GM21825 (cell line): Measurements from ENCODE around the gene TAS2R16.

Experiments
- ATAC-seq: cut with Tn5 transposase; IDR thresholded peaks from one replicate; pipeline ENCODE4 v1.9.1; 2021; ENCODE audit warnings: mild to moderate bottlenecking, moderate library complexity; ENCODE audit not compliant: unreplicated experiment

TAS2R16 gene, protein sequence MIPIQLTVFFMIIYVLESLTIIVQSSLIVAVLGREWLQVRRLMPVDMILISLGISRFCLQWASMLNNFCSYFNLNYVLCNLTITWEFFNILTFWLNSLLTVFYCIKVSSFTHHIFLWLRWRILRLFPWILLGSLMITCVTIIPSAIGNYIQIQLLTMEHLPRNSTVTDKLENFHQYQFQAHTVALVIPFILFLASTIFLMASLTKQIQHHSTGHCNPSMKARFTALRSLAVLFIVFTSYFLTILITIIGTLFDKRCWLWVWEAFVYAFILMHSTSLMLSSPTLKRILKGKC

DNA sequence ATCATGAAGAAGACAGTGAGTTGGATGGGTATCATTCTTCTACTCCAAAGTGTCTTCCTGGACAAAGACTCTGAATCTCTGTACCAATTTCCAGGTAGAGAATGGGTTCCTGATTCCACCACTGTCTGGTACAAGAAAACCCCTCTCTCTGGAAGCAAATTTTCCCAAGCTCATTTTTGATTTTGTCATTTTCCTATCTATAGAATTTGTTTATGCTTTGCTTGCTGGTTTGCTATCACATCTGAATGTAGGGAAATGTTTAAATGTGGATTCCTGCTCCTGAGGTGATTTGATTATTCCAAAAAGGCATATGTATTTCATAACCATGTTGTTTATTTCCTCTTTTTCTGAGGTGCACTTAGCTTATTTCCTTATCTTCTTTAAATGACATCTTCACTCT is at the start of gene TAS2R16:
Gene TAS2R16 (minus strand): TSS at position 101 of the 400 bp plus-strand sequence. CDS start 66 bp downstream, at position 35.
- ATAC-seq, result no peak

DNA sequence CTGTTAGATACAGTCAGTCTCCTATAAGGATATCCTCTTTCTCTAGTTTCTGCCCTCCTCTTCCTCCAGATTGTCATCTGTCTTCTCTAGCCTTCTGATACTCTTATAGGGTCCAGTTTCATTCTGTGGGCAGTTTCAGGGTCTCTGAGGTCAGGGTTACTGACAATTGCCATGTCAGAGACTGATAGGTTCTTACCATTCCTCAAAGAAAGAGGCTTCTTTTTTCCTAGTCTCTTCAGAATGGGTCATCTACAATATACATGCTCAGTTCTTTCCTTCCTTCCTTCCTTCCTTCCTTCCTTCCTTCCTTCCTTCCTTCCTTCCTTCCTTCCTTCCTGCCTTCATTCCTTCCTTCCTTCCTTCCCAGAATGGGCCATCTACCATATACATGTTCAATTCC is 48.1 kb upstream of the TAS2R16 start:
- no peak for ATAC-seq

DNA sequence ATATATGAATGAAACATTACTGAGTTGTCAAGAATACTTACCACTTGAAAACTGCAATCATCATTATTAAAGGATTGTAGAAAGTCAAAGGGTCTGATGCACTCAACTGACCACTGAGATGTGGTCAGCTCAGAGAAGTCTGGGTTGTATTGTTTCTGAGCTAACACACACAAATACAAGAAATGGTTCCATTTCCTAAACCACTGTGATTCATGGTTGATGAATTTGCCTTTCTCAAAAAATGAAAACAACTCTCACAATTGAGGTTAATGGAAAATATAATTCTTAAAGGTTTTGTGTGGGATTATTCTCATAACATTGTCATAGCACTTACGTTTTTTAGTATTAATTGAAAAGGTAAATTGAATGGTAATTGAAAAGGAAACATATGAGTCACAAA is 45.6 kb upstream of the TAS2R16 start:
- ATAC-seq, result no peak

DNA sequence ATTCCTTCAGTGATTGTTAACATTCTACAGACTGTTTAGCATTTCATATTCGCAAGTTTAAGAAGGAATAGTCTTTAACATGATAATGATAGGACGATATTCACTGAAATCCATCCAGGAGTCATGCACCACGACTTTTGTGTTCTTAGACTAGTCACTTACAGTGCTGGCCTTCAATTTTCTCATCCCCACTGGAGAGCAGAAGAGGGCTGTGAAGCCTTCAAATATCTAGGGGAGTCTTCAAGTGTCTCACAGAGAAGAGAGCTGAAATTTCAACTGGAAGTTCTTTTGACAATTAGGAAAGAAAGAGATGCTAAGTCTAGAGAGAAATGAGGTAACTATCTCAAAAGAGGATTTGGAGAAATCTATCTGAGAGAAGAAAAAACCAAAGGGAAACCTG is 43.8 kb upstream of the TAS2R16 start:
- ATAC-seq, result no peak

DNA sequence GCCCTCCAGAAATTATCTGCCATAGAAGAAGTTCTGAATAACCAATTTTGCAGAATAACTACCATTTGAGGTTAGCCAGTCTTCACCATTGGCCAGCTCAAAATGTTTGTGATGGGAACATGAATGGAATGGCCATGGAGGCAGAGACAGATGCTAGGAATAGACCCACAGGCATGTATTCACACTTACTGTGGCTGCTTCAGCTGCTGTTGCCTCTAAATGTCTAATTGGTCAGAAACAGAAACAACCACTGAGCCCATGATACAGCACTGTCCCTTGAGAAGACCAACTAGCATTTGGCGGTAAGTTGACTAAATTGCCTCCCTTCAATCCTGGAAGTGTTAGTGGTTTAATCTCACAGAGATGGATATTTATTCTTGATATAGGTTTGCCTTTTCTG is 38.6 kb upstream of the TAS2R16 start:
- no peak for ATAC-seq

DNA sequence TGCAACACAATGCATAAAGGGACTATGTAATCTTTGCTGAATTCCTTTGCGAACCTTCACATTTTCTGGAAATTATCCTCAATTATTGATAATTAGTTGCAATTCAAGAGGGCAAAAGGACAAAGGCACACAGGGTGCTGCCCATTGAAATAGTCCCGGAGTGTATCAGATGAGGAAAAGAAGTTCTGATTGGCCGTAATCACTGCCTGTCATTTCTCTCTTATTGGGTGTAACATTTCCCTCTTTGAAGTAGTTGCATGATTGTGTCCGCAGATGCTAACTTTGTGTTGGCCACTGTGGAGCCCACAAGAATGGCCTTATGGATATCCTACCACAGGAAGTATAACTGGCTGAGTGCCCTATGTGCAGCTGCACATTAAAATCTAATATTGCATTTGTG is 35.1 kb upstream of the TAS2R16 start:
- no peak for ATAC-seq

DNA sequence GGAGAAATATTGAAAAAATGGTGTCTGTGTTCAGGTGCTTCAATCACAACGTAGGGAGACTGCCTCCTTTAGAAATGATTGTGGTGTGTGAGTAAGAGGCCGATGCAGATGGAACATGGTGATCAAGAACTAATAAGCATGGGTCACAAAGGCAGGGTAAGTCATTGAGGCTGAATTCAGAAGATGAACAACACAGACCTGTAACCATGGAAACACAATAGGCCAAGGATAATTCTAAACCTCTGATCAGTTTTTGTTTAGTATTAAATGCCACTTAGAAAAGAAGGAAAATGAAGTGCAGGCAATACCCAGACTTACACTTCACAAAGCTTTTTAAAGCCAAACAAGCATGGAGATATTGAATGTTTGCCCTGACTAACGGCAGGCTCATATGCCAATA is 32.8 kb upstream of the TAS2R16 start:
- ATAC-seq, result no peak

DNA sequence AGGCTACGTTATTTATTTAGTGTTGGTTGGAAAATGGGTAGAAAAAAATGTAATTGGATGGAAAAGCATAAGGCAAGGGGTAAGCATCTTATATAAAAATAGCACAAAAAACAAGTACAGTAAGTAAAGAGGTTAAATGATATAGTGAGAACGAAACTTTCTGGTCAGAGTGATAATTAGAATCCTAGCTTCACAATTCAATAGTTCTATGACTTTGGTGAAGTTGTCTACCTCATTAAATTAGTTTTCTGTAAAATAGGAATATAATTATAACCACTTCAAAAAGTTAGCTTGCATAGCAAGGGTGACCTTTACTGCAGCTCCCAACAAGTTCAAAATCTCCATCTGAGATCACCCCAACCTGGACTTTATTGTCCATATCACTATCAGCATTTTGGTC is 30.8 kb upstream of the TAS2R16 start:
- no peak for ATAC-seq

DNA sequence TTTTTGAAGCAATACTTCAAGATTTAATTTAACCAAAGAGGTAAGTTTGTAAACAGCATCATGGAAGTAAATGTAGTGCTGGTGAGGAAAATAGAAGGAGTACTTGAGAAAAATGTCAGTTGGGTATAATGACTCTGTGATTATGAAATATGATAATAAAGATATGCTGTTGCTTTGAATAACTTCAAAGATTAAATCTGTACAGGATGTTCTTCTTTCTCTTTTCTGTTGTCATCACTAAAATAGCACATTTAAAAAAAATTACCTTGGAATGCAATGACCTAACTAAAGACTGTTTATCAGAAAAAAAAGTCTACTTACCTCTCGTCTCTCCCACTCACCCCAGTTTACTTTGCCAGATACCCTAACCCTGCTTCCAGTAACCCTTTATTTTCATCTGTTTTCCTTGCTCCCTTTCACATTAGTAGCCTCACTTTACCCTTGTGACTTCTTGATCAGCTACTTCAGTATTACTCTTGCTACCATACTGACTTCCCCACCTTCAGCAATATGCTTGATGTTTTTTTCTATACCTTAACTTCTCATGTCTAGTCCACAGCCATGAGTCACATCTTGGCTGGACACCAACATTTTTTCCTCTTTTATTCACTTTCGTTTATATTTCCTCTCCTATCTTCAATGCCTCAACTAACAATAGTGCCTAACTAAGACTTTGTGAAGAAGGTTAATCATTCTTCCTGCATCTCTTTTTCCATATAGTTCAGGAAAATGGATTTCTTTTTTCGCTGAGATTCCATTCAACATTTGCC is 29.7 kb upstream of the TAS2R16 start:
- no peak for ATAC-seq

DNA sequence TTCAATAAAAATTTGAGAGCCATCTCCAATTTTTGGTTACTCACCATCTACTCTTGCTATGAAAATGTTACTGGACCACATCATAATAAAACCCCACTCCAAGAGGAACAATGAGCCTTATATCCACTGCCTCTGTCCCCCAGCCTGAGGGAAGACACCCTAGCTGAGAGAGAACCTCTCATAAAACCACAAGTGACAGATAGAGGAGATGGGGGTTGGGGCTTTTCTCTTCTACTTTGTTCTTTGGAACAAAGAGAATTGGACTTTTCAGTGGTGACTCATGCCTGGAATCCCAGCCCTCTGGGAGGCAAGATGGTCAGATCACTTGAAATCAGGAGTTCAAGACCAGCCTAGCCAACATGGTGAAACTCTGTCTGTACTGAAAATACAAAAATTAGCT is 27.6 kb upstream of the TAS2R16 start:
- no peak for ATAC-seq

DNA sequence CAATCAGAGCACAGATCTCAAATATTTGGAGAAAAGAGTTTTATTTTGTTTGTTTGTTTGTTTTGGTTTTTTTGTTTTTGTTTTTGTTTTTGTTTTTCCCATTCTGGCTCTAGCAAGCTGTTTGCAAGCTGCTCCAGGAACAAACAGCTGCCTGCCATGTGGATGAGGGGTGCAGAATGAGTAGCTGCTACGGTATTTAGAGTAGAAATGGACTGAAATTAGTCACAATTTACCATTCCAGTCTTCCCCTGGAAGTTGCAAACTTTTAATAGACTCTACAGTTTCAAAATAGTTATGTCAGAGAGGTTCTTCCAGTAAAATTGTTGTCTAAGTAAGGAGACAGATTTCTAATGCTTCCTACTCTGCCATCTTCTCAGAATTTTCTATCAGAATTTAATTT is 27.1 kb upstream of the TAS2R16 start:
- no peak for ATAC-seq

DNA sequence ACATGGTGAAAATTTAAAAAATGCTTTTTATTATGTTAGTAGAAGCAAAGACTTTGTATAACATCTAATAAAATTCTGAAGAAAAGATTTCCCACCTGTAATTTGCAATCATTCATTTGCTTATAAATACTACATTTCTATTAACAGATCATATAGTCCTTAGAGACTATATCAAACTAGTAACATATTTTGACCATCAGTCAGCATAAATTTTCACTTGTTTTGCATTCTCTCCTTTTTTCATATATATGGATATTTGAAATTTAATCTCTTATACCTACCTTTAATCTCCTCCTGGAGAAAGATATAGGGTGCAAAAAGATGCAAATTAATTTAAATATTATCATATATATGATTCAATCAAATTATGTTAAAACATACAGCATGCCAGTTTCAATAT is 16.9 kb upstream of the TAS2R16 start:
- no peak for ATAC-seq

DNA sequence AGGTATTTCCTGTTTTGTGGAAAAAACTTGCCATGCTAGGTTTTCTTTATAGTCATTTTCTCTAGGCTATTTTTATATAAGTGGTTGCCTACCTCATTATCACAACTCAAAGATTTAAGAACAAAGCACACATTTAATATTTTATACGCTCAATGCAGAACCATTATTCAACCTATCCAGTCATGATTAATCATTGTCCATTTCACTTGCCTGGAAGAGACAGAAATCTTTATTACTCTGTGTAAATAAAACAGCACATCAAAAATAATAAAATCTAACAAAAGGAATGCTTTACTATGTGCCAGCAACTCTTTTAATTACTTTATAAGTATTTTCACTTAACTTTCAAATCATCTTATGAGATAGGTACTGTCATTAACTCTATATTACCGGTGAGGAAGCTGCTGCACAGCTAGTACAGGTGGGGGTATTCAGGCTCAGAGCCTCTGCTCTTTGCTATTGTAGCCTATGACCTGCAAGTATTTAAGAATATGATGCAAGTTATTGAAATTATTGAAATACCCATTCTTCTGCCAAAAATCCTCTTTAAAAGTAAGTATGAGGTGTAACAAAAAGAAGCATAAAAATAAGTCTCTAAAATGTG is 16.4 kb upstream of the TAS2R16 start:
- no peak for ATAC-seq

DNA sequence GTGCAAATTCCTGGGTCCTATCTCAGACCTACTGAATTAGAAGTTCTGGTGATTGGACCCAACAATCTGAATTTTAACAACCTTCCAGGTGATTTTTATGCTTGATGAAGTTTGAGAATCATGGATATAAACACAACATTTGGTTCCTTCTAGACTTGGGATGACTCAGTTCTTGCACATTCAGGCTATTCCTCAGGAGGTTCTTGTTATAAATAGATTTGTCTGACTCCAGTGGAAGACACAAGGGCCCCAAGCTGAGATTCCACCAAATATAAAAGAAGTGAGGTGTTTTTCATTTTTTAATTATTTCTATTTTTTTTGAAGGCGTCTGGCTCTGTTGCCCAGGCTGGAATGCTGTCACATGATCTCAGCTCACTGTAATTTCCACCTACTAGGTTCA is 9.4 kb upstream of the TAS2R16 start:
- no peak for ATAC-seq

DNA sequence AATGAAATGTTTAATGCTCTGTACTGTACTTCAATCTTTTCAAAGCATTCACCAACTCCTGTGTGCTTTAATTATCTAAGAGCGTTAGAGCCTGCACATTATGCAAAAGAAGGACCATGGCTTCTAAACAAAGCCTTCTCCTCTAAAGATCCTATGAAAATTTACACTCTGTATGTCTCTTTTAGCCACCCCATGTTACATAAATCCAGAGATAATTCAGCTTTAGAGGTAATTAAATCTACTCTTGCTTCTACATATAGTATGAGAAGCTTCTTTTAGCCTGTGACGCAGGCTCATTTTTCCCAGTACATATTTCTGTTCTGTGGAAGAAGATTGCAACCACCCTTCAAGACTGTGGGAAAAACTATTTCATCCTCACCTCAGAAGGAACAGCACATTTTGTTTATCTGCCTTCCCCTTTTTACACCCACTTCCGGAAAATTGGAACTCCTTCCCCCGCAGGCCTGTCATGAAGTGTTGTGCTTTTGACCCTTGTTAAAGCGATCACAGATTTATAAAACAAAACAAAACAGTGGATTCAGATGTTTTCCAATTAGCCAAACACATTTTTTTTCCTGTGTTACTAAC is 8.1 kb upstream of the TAS2R16 start:
- no peak for ATAC-seq

DNA sequence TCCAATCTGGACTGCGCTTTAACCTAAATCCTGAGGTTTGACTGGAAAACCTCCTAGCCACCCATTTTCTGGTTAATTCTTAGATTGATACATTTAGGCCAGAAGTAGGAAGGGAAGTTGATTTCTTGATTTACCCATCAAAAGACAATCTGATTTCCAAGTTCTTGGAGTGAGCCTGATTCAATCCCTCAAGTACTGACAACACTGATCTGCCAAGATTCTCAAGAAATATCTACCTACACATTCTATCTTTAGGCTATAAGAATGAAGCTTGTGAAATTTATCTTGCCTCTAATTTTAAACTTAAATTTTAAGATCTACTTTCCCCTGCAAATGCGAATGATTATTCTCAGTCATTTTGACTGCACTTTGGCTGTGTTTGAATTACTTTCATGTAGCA is 5.9 kb downstream of the TAS2R16 start:
- no peak for ATAC-seq

DNA sequence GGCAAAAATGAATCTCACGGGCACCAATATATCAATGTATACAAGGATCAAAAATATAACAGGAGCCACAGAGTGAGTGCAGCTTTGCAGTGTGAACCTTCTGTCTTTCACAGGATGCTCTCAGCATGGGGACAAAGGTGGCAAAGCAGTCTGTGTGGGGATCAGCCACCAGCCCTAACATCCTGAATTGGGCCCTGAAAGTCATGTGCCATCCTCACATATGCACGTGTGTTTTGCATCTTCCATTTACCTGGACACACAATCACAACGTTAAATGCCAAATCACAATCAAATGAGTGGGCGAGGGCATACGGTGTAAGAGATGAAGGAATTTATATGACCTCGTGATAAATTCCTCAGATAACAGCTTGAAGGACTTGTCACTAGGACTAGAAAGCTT is 6.5 kb downstream of the TAS2R16 start:
- no peak for ATAC-seq

DNA sequence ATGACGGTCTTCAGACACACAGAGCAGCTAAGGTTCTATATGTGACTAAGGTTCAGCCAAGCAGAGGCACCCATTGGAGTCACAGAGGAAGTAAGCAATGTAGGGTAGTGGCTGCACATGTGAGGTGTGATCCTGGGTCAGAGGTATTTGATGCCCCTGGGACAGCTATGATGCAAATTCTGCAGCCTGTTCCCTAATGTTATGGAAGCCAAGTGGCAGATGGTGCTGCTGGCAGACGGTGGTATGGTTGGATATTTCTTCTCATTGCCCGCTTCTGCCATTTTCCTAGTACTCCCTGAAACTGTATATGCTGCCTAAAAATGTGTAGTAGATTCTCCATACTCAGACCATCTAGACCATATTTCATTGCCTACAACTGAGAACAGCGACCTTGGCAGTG is 7.2 kb downstream of the TAS2R16 start:
- ATAC-seq, result no peak

DNA sequence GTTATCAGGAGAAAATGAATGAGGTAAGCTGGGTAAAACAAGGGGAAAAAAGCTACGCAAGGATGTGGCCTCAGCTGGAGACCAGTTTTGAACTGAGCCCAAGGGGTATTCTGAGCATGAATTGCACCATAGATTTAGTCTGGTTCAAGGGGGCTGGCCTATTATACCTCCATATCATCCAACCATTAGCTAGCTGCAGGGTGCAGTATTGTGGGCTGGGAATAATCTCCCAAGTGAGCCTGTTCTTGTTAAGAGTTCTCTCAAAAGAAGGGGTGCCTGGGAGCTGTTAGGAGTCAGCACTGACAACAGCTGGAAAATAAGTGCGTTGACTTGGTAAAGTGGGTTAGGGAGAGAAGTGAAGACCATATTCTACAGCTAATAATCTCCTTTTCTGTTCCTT is 8.0 kb downstream of the TAS2R16 start:
- no peak for ATAC-seq

DNA sequence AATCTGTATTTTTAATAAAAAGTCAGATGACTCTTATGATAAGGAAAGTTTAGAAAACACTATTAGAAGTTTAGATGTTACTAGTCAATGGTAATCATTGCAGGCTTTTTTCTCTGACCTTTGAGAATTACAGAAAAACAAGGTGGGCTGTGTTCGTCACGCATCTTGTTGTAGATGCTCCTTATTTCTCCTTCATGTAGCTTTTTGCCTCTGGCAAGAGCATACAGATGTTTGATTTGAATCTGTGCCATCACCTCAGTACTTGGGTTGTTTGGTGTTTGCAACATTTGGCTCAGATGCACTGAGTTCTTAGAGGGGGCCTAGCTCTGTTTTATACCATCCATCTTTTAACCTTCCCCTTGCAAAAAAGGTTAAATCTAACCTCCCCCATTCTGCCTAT is 11.5 kb downstream of the TAS2R16 start:
- ATAC-seq, result no peak

DNA sequence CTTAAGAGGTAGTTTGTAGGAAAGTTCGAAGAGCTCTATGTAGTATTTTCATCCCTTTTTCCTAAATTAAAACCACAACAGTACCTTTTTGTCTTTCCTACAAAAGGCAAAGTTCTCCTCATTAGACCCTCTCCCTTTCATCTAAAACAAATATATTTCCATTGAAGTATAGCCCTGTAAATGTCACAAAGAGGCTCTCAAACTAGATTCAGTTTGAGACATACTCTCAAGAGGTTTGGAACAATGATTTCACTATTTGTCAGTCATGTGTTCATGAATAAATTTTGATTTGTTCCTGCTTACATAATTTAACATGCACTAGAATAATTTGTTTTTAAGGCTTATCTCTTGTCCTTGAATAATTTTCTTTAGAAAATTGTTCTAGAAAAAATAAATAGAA is 12.2 kb downstream of the TAS2R16 start:
- ATAC-seq, result no peak

DNA sequence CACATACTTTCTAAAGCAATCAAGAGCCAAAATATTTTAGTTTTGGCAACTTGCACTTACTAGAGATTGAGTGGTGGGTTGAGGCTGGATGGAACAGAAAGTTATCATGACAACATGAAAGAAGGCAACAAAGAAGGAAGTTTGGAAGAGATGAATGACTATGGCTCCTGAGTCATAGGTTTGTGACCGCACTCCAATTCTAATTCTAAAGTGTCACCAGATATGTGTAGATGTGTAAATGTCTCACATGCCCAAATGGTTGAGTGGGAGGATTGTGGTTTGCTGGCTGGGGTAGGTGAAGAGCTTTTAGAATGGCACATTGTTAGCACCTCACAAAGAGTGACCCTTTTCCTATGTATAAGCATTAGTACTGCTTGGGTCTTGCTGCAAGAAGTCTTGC is 20.2 kb downstream of the TAS2R16 start:
- no peak for ATAC-seq
